Dermis blood vessel endothelial cell (primary cell): ENCODE data around the gene SAMD8. TPM values are rescaled to one million over a fixed set of nuclear protein-coding genes. Genes with fewer than 3 reads are reported as not detected.

ENCODE experiments used
- DNase-seq: peaks from one replicate; pipeline ENCODE4 v3.0.0; 2010
- total RNA-seq: library from RNA; depleted of rRNA; stranded (reverse); fragments of >200 nt; gene quantifications from 2 replicates; pipeline ENCODE4 v1.2.3, GENCODE V29; 2014

SAMD8 gene
- total RNA-seq, 1 donor from 2014 or later, result 34.9 TPM

GRCh38 chr10:75226656-75227055, 115.2 kb downstream of the SAMD8 start:
- DNase-seq, result no peak

GRCh38 chr10:75228278-75228677, 116.8 kb downstream of the SAMD8 start:
- DNase-seq, result no peak

- DNase-seq, result no peak
Observed at GRCh38 chr10:75228834-75229233, 117.4 kb downstream of the SAMD8 start.

- peak; percentile 59 for DNase-seq
Observed at GRCh38 chr10:75229971-75230370, 118.5 kb downstream of the SAMD8 start.

GRCh38 chr10:75230600-75231038, 119.2 kb downstream of the SAMD8 start:
- DNase-seq, result peak; percentile 96

Other genes with a start within 250 kb of the SAMD8 start
- gene VDAC2, start 99.1 kb downstream of the SAMD8 start, total RNA-seq, result 174 and 191 TPM in 2 replicates
- 15.9 and 23.0 TPM in 2 replicates for gene COMTD1, start 124.3 kb downstream of the SAMD8 start, total RNA-seq